ENCODE measurements around the gene POU2AF2.

GRCh38 chr11:111283945-111284481 is 38.5 kb downstream of the POU2AF2 start:
- TF ChIP-seq PAX5 (IDR thresholded peaks at IDR 0.05; ENCODE audit: insufficient read depth, low read length, severe bottlenecking), result no peak
- no peak for TF ChIP-seq POLR2AphosphoS5 (IDR thresholded peaks at IDR 0.05; ENCODE audit: low read depth, low read length)

Measured in GM12891 (cell line).